OCI-M2 (cell line): Measurements from ENCODE around the gene CCDC88C.

Source experiments
- DNase-seq: peaks from one replicate; lab custom pipeline; 2025; ENCODE audit not compliant: unreplicated experiment; lab: John Stamatoyannopoulos, UW

Gene CCDC88C

DNA sequence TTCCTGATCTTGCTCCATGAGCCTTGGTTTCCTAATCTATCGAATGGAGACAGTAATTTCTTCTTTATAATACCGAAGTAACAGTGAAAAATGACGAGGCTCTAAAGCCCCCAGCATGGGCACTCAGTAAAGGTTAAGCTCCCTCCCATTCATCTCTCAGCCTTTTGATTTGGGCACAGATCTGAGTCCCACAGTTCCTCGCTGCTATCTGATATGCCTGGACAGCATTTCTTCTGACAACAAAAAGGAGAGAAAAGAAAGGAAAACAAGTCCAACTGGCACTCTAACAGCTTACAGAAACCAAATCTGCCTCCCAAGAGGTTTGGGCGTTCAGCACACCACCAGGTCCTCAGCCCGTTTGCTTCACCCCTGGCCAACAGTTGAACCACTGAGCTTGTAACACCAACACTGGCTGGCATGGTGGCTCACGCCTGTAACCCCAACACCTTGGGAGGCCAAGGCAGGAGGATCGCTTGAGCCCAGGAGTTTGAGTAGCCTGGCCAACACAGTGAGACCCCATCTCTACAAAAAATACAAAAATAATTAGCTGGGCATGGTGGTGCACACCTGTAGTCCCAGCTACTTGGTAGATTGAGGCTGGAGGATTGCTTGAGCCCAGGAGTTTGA is 19.5 kb downstream of the CCDC88C start:
- no peak for DNase-seq

DNA sequence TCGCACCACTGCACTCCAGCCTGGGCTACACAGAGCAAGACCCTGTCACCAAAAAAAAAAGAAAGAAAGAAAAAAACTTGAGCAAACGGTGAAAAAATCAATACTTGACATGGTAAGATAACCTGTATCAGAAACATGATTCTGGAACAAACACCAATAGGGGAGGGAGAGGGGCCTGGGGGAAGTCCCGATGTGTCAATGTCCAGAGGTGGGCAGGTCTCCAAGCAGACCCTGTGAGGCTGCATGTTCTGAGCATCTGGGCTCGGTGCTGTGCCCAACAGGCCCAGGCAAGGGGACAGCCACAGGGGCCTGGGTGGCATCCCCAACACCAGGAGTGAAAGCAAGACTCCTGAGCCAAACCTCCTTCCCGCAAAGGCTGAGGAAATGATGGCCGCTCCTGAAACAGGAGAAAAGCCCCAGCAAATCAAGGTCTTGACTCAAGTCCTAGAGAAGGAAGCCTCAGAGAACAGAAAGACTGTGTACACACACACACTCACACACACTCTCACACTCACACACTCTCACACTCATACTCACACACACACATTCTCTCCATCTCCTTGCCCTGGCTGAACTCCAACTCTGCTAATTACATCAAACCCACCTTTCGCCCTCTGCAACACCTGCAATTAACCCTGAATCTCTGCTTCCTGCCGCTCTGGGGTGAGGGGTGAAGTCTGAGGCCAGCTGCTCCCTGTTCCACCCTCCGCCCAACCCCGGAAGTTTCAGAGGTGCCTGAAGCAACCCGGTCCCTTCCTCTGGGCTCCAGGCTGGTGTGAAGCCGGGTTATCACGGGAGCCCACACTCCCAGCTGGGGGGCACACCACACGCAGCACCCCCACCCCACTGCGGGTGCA is 20.4 kb downstream of the CCDC88C start:
- no peak for DNase-seq

GRCh38 chr14:91396013-91396660 is 21.5 kb downstream of the CCDC88C start:
- DNase-seq = no peak

- no peak for DNase-seq
Measured at GRCh38 chr14:91395466-91395865, 22.2 kb downstream of the CCDC88C start.

- DNase-seq = no peak
Measured at GRCh38 chr14:91394105-91395081, 23.2 kb downstream of the CCDC88C start.

- DNase-seq = no peak
Measured at GRCh38 chr14:91392623-91393303, 24.9 kb downstream of the CCDC88C start.

DNA sequence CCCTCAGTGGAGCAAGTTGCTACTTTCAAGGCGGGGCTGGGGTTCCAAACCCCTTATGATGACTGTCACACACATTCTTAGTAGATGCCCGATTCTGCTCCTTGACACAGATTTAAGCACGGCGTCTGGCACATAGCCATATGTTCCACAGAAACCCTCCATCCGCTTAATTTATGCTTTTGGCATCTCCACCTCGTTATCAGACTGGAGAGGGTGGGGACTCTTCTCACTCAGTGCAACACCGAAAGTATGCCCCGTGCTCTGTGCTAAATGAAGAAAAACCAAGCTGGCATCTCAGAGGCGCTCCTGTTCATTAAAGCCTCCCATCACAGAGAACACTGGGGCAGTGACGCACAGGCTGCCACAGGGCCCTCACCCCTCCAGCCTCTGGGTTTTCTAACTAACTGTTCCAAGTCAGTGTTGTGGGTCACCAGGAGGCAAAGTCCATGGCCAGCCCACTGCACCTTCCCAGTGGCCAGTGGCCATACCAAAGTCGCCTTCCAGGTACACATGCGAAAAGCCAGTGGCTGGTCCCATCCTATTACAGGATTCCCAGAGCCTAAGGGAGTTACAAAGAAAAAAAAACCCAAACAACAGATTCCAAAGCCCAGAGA is 27.3 kb downstream of the CCDC88C start:
- no peak for DNase-seq

DNA sequence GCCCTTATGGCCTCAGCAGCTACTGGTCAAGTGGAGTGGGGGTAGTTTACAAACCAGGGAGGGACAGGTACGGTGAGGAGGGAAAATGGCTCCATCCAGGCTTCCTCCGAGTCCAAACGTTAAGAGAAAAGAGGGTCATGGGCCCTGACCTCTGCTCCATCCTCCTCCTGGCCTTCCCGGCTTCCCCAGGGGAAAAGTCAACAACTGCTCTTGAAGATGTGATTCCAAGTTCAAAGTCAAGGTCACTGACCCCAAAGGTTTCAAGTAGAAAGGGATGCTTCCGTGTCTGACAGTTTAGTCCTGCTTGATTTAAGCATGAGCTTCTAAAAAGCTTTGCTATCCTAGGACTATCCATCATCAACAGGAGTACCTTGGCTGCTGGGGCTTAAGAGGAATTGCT is 28.5 kb downstream of the CCDC88C start:
- DNase-seq = no peak

DNA sequence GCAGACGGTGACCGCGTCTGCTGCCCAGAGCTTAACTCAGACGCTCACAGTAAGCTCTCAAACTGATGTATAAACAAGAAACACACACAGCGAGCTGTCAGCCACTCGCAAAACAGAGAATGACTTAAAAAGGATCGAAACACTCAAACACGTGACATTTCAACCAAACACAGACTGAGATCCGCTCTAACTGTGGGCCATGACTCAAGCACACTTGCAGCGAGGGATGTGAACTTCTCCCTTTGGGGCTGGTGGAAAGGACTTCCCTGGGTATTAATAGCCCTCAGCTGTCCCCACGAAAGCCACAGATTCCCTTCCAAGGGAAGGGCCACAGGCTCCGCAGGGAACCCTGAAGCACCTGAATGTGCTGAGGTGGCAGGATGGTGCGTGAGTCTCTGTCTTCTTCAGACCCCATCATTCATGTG is 29.1 kb downstream of the CCDC88C start:
- DNase-seq = no peak

GRCh38 chr14:91387951-91388381 is 29.7 kb downstream of the CCDC88C start:
- DNase-seq = no peak

DNA sequence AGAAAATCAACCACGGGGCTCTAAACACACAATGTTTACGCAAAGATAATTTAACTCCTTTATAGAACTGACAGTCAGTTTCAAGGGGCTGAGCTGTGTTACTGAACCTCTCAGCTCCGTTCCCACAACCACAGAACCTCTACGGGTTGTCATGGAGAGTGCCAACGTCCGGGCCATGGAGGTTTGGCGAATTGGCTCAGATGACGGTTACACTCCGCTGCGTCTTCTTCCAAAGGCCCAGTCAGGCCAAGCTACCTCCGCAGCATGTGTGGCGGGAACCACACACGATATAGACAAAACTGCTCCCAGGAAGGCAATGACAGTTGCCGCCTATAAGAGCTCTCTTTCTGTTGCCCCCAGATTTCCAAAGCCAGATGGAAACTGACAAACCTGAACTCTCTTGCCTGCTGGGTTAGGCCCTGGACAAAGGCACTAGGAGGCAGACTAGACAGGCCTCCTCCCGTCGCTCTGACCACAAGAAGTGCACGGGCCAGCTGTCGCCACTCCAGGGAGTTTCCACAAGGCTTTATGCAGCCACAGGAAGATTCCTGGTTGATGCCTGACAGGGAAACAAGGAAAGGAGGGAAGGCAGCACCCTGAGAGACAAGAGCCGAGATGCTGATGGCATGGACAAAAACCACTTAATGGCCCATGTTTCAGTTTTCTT is 30.3 kb downstream of the CCDC88C start:
- no peak for DNase-seq

DNA sequence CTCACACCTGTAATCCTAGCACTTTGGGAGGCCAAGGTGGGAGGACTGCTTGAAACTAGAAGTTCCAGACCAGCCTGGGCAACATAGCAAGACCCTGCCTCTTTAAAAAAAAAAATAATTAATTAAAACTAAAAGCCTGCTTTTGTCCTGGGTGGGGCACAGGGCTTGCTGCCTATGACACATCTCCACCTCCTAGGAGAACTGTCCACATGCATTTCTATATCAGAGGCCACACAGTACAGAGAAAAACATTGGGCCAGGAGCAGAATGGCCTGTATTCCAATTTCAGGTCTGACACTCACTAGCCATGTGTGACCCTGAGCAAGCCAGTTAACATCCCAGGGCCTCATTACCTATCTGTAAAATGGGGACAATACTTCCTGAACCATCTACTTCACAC is 31.9 kb downstream of the CCDC88C start:
- no peak for DNase-seq

- no peak for DNase-seq
Measured at GRCh38 chr14:91385224-91385623, 32.4 kb downstream of the CCDC88C start.

- DNase-seq = no peak
Measured at GRCh38 chr14:91383439-91383838, 34.2 kb downstream of the CCDC88C start.

GRCh38 chr14:91381801-91382670 is 35.6 kb downstream of the CCDC88C start:
- no peak for DNase-seq

DNA sequence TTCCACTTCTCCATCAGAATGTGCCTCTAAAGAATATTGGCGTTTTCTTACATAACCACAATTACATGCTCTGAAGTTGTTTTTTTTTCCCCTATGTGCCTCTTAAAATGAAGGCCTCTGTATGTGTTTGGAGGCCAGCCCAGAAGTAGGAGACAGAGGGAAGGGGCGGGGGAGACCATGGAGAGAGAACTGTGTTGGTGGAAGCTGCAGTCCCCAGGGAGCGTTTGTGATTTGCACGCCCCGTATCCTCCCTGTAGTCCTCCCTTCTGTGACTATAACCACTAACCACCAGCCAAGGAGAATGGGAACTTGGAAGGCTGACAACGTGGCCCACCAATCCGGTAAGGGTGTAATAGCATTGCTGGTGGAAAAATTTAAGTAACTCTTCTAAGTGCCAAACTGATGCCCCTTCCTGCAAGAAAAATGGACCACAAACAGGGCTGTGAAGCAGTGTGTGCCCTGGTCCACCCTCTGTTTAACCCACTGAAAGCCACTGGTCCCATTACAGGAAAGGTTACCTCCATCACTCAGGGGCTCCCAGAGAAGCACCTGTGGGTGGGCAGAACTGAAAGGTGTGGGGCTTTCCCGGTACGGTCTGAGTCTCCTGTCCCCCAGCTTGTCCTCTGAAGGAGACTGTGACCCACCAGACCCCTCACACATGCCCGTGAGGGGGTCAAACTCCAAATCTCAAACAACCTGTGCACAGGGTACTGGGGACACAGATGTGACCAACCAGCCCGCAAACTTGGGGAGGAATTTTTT is 36.8 kb downstream of the CCDC88C start:
- no peak for DNase-seq

GRCh38 chr14:91380123-91380522 is 37.5 kb downstream of the CCDC88C start:
- no peak for DNase-seq

DNA sequence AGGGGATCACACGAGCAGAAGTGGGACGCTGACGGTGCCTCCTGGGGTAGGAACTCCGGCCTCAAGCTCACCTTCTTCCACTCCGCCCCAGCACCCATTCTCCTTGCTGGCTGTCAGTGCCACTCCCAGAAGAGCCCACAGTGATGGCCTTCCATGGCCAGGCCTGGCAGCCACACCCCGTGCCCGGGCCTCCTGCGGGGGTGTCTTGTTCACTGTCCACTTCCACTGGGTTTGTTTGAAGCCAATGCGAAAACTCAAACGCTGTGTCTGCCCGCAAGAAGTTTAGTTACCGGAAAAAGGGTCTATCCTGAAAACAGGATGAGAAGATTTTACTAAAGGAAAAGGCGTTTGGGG is 38.1 kb downstream of the CCDC88C start:
- no peak for DNase-seq
